ENCODE results near the gene RAPGEFL1. TPM values are rescaled to one million over a fixed set of nuclear protein-coding genes. Genes with fewer than 3 reads are reported as not detected.

The RAPGEFL1 gene
- total RNA-seq, 1 experiment from 2014 or later = 23.0 TPM

DNA sequence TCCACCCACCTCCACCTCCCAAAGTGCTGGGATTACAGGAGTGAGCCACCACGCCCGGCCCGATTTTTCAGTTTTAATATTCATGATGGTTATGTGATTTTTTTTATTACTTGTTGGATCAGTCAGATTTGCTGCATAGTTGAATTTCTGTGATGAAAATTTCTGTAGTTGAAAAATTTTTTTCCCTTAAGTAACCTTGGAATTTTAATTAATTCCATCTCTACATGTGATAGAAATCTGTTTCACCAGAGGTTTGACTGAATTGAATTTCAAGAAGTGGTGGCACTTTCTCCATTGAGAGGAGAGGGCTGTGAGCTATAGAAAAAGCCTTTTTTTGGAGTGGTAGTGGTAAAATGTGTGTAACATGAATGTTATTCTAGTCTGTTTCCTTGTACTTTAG, 66.5 kb downstream of the RAPGEFL1 start:
- no peaks in the 10 kb centered on the region for H3K4me1 Mint-ChIP-seq
- H3K4me3 Mint-ChIP-seq = no peak overlapping the region
- no peaks in the 10 kb centered on the region for H3K36me3 Mint-ChIP-seq
- ChIA-PET POLR2A (no interaction called here), CTCF (interaction anchor here (0.5 to 4.8 kb wide), 4 partner anchors 9 to 111 kb away, joined by 3 to 35 read pairs (median 3); partner anchors contain the start of gene WIPF2)
- H3K27me3 Mint-ChIP-seq (ENCODE audit: low read depth) = no peaks in the 10 kb centered on the region
- H3K27ac Mint-ChIP-seq = no peak overlapping the region
- ATAC-seq = no peak
- H3K9me3 Mint-ChIP-seq = no peaks in the 10 kb centered on the region
- DNase-seq (ENCODE audit: low spot score) = no peak
- no peak for TF ChIP-seq ZNF396 (CRISPR knock-in tag; IDR thresholded peaks at IDR 0.05; ENCODE audit: borderline replicate concordance)
- TF ChIP-seq, protein P1, sequence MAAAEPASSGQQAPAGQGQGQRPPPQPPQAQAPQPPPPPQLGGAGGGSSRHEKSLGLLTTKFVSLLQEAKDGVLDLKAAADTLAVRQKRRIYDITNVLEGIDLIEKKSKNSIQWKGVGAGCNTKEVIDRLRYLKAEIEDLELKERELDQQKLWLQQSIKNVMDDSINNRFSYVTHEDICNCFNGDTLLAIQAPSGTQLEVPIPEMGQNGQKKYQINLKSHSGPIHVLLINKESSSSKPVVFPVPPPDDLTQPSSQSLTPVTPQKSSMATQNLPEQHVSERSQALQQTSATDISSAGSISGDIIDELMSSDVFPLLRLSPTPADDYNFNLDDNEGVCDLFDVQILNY (CRISPR knock-in tag; IDR thresholded peaks at IDR 0.05) = no peak
- no peak for TF ChIP-seq ATF1 (CRISPR knock-in tag; IDR thresholded peaks at IDR 0.05)
- TF ChIP-seq, protein P2, sequence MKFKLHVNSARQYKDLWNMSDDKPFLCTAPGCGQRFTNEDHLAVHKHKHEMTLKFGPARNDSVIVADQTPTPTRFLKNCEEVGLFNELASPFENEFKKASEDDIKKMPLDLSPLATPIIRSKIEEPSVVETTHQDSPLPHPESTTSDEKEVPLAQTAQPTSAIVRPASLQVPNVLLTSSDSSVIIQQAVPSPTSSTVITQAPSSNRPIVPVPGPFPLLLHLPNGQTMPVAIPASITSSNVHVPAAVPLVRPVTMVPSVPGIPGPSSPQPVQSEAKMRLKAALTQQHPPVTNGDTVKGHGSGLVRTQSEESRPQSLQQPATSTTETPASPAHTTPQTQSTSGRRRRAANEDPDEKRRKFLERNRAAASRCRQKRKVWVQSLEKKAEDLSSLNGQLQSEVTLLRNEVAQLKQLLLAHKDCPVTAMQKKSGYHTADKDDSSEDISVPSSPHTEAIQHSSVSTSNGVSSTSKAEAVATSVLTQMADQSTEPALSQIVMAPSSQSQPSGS (CRISPR knock-in tag; IDR thresholded peaks at IDR 0.05; ENCODE audit: borderline replicate concordance, low read depth) = no peak
- TF ChIP-seq, protein P3, sequence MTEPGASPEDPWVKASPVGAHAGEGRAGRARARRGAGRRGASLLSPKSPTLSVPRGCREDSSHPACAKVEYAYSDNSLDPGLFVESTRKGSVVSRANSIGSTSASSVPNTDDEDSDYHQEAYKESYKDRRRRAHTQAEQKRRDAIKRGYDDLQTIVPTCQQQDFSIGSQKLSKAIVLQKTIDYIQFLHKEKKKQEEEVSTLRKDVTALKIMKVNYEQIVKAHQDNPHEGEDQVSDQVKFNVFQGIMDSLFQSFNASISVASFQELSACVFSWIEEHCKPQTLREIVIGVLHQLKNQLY (CRISPR knock-in tag; IDR thresholded peaks at IDR 0.05) = no peak
- TF ChIP-seq, protein P4, sequence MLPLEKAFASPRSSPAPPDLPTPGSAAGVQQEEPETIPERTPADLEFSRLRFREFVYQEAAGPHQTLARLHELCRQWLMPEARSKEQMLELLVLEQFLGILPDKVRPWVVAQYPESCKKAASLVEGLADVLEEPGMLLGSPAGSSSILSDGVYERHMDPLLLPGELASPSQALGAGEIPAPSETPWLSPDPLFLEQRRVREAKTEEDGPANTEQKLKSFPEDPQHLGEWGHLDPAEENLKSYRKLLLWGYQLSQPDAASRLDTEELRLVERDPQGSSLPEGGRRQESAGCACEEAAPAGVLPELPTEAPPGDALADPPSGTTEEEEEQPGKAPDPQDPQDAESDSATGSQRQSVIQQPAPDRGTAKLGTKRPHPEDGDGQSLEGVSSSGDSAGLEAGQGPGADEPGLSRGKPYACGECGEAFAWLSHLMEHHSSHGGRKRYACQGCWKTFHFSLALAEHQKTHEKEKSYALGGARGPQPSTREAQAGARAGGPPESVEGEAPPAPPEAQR (CRISPR knock-in tag; IDR thresholded peaks at IDR 0.05) = no peak
- no peak for TF ChIP-seq ZNF121 (CRISPR knock-in tag; IDR thresholded peaks at IDR 0.05)
- no peak for TF ChIP-seq SMAD3 (CRISPR knock-in tag; IDR thresholded peaks at IDR 0.05; ENCODE audit: borderline replicate concordance)
- TF ChIP-seq, protein P5, sequence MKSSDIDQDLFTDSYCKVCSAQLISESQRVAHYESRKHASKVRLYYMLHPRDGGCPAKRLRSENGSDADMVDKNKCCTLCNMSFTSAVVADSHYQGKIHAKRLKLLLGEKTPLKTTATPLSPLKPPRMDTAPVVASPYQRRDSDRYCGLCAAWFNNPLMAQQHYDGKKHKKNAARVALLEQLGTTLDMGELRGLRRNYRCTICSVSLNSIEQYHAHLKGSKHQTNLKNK (CRISPR knock-in tag; IDR thresholded peaks at IDR 0.05) = no peak
- no peak for TF ChIP-seq JAZF1 (CRISPR knock-in tag; IDR thresholded peaks at IDR 0.05)
- TF ChIP-seq PRRX2 (CRISPR knock-in tag; IDR thresholded peaks at IDR 0.05) = no peak
- TF ChIP-seq, protein P6, sequence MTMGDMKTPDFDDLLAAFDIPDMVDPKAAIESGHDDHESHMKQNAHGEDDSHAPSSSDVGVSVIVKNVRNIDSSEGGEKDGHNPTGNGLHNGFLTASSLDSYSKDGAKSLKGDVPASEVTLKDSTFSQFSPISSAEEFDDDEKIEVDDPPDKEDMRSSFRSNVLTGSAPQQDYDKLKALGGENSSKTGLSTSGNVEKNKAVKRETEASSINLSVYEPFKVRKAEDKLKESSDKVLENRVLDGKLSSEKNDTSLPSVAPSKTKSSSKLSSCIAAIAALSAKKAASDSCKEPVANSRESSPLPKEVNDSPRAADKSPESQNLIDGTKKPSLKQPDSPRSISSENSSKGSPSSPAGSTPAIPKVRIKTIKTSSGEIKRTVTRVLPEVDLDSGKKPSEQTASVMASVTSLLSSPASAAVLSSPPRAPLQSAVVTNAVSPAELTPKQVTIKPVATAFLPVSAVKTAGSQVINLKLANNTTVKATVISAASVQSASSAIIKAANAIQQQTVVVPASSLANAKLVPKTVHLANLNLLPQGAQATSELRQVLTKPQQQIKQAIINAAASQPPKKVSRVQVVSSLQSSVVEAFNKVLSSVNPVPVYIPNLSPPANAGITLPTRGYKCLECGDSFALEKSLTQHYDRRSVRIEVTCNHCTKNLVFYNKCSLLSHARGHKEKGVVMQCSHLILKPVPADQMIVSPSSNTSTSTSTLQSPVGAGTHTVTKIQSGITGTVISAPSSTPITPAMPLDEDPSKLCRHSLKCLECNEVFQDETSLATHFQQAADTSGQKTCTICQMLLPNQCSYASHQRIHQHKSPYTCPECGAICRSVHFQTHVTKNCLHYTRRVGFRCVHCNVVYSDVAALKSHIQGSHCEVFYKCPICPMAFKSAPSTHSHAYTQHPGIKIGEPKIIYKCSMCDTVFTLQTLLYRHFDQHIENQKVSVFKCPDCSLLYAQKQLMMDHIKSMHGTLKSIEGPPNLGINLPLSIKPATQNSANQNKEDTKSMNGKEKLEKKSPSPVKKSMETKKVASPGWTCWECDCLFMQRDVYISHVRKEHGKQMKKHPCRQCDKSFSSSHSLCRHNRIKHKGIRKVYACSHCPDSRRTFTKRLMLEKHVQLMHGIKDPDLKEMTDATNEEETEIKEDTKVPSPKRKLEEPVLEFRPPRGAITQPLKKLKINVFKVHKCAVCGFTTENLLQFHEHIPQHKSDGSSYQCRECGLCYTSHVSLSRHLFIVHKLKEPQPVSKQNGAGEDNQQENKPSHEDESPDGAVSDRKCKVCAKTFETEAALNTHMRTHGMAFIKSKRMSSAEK (CRISPR knock-in tag; IDR thresholded peaks at IDR 0.05; ENCODE audit: borderline replicate concordance) = no peak
- TF ChIP-seq, protein P7, sequence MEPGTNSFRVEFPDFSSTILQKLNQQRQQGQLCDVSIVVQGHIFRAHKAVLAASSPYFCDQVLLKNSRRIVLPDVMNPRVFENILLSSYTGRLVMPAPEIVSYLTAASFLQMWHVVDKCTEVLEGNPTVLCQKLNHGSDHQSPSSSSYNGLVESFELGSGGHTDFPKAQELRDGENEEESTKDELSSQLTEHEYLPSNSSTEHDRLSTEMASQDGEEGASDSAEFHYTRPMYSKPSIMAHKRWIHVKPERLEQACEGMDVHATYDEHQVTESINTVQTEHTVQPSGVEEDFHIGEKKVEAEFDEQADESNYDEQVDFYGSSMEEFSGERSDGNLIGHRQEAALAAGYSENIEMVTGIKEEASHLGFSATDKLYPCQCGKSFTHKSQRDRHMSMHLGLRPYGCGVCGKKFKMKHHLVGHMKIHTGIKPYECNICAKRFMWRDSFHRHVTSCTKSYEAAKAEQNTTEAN (CRISPR knock-in tag; IDR thresholded peaks at IDR 0.05) = no peak

DNA sequence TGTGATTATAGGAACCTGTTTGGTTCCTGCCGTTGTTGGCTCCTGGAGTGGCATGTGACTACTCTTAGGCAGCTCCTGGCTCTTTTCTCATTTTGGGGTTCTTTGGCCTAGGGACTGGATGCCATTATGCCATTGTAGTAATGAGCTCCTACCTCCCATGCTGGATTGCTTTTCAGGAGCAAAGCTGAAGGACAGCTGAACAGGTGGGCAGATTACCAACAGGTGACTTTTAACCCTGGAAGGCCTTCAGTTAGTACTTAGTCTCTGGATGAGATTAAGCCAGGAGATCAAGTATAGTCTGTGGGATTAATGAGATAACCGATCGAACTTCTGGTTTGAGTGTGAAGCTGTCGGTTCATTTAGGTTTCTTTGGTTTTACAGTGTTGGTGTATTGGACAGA, 67.0 kb downstream of the RAPGEFL1 start:
- ChIA-PET CTCF (interaction anchor here (0.6 to 4.8 kb wide), 4 partner anchors 20 to 1776 kb away, joined by 3 to 35 read pairs (median 4); partner anchors contain the start of gene WIPF2), POLR2A (no interaction called here)
- Mint-ChIP-seq H3K27me3 (ENCODE audit: low read depth) (no peaks in the 10 kb centered on the region), H3K4me3 (no peak overlapping the region), H3K36me3 (no peaks in the 10 kb centered on the region), H3K27ac (no peak overlapping the region; the same call in 1 of the 2 replicates), H3K4me1 (no peaks in the 10 kb centered on the region), H3K9me3 (no peaks in the 10 kb centered on the region)
- ATAC-seq (no peak), DNase-seq (ENCODE audit: low spot score) (no peak)
- TF ChIP-seq GABPB1 (CRISPR knock-in tag; IDR thresholded peaks at IDR 0.05) (no peak), ZNF423 (CRISPR knock-in tag; IDR thresholded peaks at IDR 0.05) (no peak)
- TF ChIP-seq, protein P7 (CRISPR knock-in tag; IDR thresholded peaks at IDR 0.05) = no peak
- TF ChIP-seq, protein P6 (CRISPR knock-in tag; IDR thresholded peaks at IDR 0.05; ENCODE audit: borderline replicate concordance) = no peak
